WTC11 (cell line): ENCODE measurements around the gene PLCG1. TPM values are rescaled to one million over a fixed set of nuclear protein-coding genes. Genes with fewer than 3 reads are reported as not detected.

ENCODE experiments used
- ATAC-seq: fragments of 200-7000 bp; cut with Tn5 transposase; 2 replicates; pipeline ENCODE4 v1.10.0; 2021; ENCODE audit warnings: mild to moderate bottlenecking, moderate library complexity
- CTCF ChIA-PET: fragments of 300-600 bp; sonication (Branson Sonifier 250); formaldehyde crosslinking; loops from one replicate; lab custom pipeline; 2021; ENCODE audit warnings: antibody characterized with exemption; lab: Charles Lee
- POLR2A ChIA-PET: fragments of 350-600 bp; sonication (Branson Sonifier 250); formaldehyde crosslinking; loops from one replicate; lab custom pipeline; 2021; ENCODE audit warnings: antibody characterized with exemption; lab: Charles Lee
- DNase-seq: peaks from one replicate; pipeline ENCODE4 v3.0.0; 2021; ENCODE audit warnings: low spot score
- H3K27ac Mint-ChIP-seq: 2 replicates; pipeline ENCODE4 v1.8.0; 2021; ENCODE audit warnings: mixed read lengths
- H3K27me3 Mint-ChIP-seq: 2 replicates; pipeline ENCODE4 v1.8.0; 2021; ENCODE audit warnings: low read depth, mild to moderate bottlenecking, moderate library complexity, mixed read lengths
- H3K36me3 Mint-ChIP-seq: 2 replicates; pipeline ENCODE4 v1.8.0; 2021; ENCODE audit warnings: mixed read lengths
- H3K4me1 Mint-ChIP-seq: 2 replicates; pipeline ENCODE4 v1.8.0; 2022; ENCODE audit warnings: mixed read lengths
- H3K4me3 Mint-ChIP-seq: 2 replicates; pipeline ENCODE4 v1.8.0; 2021; ENCODE audit warnings: mild to moderate bottlenecking, moderate library complexity, mixed read lengths
- H3K9me3 Mint-ChIP-seq: 2 replicates; pipeline ENCODE4 v1.8.0; 2021; ENCODE audit warnings: mixed read lengths
- FOXK1 ChIP-seq: sonication (generic); formaldehyde crosslinking; IDR thresholded peaks from 2 replicates; pipeline ENCODE4 v1.8.0; 2022; ENCODE audit warnings: mild to moderate bottlenecking, moderate library complexity, missing genetic modification reagents
- JUN ChIP-seq: sonication (generic); formaldehyde crosslinking; IDR thresholded peaks from 2 replicates; pipeline ENCODE4 v1.8.0; 2023; ENCODE audit warnings: mild to moderate bottlenecking, missing genetic modification reagents
- RELA ChIP-seq: sonication (generic); formaldehyde crosslinking; IDR thresholded peaks from 2 replicates; pipeline ENCODE4 v1.8.1; 2022; ENCODE audit warnings: missing genetic modification reagents, mild to moderate bottlenecking, borderline replicate concordance
- TEAD1 ChIP-seq: sonication (generic); formaldehyde crosslinking; IDR thresholded peaks from 2 replicates; pipeline ENCODE4 v1.8.0; 2022; ENCODE audit warnings: mild to moderate bottlenecking, missing genetic modification reagents
- ZNF219 ChIP-seq: sonication (generic); formaldehyde crosslinking; IDR thresholded peaks from 2 replicates; pipeline ENCODE4 v1.8.0; 2023; ENCODE audit warnings: missing genetic modification reagents, mild to moderate bottlenecking, borderline replicate concordance
- ZNF671 ChIP-seq: fragments of 250-450 bp; sonication (Bioruptor Pico); IDR thresholded peaks from 2 replicates; pipeline ENCODE4 v1.8.0; 2021; ENCODE audit warnings: mild to moderate bottlenecking
- total RNA-seq: library from RNA; stranded (reverse); gene quantifications from 3 replicates; pipeline ENCODE4 v1.2.3, GENCODE V29; 2021
- TF ChIP-seq, protein P1 (sequence below): sonication (generic); formaldehyde crosslinking; IDR thresholded peaks from 2 replicates; pipeline ENCODE4 v1.8.1; 2023; ENCODE audit warnings: mild to moderate bottlenecking, missing genetic modification reagents, moderate library complexity
- TF ChIP-seq, protein P2 (sequence below): fragments of 250-450 bp; sonication (Bioruptor Pico); IDR thresholded peaks from 2 replicates; pipeline ENCODE4 v1.9.0; 2021; ENCODE audit warnings: mild to moderate bottlenecking, borderline replicate concordance
- TF ChIP-seq, protein P3 (sequence below): sonication (generic); formaldehyde crosslinking; IDR thresholded peaks from 2 replicates; pipeline ENCODE4 v1.8.0; 2023; ENCODE audit warnings: missing genetic modification reagents, mild to moderate bottlenecking, borderline replicate concordance
- TF ChIP-seq, protein P4 (sequence below): sonication (generic); formaldehyde crosslinking; conservative IDR thresholded peaks from 2 replicates; pipeline ENCODE4 v1.8.1; 2023; ENCODE audit warnings: mild to moderate bottlenecking, low read depth, missing genetic modification reagents, moderate library complexity
- TF ChIP-seq, protein P5 (sequence below): sonication (generic); formaldehyde crosslinking; IDR thresholded peaks from 2 replicates; pipeline ENCODE4 v1.8.0; 2022; ENCODE audit warnings: mild to moderate bottlenecking, missing genetic modification reagents
- TF ChIP-seq, protein P6 (sequence below): sonication (generic); formaldehyde crosslinking; IDR thresholded peaks from 2 replicates; pipeline ENCODE4 v1.8.1; 2022; ENCODE audit warnings: low read depth, mild to moderate bottlenecking, moderate library complexity, missing genetic modification reagents, borderline replicate concordance

The PLCG1 gene
- total RNA-seq, 1 experiment from 2014 or later: 201 TPM

DNA sequence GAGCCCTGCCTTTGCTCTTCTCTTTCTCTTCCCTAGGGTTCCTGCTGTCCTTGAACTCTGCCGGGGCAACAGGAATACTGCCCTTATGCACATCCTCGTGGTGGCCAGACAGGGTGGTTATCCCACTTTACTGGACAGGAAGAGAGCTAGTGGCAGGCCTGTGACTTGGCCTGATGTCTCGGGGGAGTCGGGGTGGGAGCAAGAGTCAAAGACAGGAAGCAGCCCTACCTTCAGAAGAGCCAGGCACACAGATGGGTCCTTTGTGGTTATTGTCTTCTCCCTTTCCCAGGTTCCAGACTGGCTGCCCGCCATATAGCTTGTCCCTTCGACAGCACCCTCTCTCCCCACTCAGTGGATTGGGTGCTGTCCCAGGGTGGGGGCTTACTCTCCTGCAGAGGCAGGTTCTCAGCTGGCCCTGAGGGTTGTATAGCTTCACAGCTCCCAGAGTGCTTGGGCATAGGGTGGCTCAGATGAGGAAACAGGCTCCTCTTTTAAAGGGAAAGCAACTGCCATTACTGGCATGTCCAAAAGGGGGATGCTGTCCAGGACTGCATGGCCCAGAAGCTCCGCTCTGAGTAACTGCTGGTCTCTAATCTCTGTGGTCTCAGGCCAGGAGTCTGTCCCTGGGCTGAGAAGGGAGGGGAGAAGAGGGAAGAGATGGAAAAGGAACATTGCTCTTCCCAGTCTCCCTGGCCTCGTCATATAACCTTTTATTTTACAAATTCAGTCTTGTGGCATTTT, 17.3 kb downstream of the PLCG1 start:
- H3K9me3 Mint-ChIP-seq: no peaks in the 10 kb centered on the region
- DNase-seq: no peak
- POLR2A ChIA-PET: no interaction called here
- peak overlapping the region; percentile 81 for H3K27ac Mint-ChIP-seq
- H3K4me3 Mint-ChIP-seq: no peak overlapping the region
- CTCF ChIA-PET: interaction anchor here (1.0 to 2.4 kb wide), 4 partner anchors 18 to 186 kb away, joined by 3 to 20 read pairs (median 8); partner anchors contain the start of gene LPIN3
- H3K36me3 Mint-ChIP-seq: peaks cover 5% of the 10 kb centered on the region
- no peak for ATAC-seq
- no peaks in the 10 kb centered on the region for H3K27me3 Mint-ChIP-seq
- TF ChIP-seq JUN (CRISPR knock-in tag) (no peak), ZNF671 (CRISPR knock-in tag) (no peak), RELA (CRISPR knock-in tag) (no peak), FOXK1 (CRISPR knock-in tag) (no peak), ZNF219 (no peak), TEAD1 (no peak)
- TF ChIP-seq, protein P1, sequence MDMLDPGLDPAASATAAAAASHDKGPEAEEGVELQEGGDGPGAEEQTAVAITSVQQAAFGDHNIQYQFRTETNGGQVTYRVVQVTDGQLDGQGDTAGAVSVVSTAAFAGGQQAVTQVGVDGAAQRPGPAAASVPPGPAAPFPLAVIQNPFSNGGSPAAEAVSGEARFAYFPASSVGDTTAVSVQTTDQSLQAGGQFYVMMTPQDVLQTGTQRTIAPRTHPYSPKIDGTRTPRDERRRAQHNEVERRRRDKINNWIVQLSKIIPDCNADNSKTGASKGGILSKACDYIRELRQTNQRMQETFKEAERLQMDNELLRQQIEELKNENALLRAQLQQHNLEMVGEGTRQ (CRISPR knock-in tag): no peak
- TF ChIP-seq, protein P2, sequence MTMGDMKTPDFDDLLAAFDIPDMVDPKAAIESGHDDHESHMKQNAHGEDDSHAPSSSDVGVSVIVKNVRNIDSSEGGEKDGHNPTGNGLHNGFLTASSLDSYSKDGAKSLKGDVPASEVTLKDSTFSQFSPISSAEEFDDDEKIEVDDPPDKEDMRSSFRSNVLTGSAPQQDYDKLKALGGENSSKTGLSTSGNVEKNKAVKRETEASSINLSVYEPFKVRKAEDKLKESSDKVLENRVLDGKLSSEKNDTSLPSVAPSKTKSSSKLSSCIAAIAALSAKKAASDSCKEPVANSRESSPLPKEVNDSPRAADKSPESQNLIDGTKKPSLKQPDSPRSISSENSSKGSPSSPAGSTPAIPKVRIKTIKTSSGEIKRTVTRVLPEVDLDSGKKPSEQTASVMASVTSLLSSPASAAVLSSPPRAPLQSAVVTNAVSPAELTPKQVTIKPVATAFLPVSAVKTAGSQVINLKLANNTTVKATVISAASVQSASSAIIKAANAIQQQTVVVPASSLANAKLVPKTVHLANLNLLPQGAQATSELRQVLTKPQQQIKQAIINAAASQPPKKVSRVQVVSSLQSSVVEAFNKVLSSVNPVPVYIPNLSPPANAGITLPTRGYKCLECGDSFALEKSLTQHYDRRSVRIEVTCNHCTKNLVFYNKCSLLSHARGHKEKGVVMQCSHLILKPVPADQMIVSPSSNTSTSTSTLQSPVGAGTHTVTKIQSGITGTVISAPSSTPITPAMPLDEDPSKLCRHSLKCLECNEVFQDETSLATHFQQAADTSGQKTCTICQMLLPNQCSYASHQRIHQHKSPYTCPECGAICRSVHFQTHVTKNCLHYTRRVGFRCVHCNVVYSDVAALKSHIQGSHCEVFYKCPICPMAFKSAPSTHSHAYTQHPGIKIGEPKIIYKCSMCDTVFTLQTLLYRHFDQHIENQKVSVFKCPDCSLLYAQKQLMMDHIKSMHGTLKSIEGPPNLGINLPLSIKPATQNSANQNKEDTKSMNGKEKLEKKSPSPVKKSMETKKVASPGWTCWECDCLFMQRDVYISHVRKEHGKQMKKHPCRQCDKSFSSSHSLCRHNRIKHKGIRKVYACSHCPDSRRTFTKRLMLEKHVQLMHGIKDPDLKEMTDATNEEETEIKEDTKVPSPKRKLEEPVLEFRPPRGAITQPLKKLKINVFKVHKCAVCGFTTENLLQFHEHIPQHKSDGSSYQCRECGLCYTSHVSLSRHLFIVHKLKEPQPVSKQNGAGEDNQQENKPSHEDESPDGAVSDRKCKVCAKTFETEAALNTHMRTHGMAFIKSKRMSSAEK (CRISPR knock-in tag): no peak
- TF ChIP-seq, protein P3, sequence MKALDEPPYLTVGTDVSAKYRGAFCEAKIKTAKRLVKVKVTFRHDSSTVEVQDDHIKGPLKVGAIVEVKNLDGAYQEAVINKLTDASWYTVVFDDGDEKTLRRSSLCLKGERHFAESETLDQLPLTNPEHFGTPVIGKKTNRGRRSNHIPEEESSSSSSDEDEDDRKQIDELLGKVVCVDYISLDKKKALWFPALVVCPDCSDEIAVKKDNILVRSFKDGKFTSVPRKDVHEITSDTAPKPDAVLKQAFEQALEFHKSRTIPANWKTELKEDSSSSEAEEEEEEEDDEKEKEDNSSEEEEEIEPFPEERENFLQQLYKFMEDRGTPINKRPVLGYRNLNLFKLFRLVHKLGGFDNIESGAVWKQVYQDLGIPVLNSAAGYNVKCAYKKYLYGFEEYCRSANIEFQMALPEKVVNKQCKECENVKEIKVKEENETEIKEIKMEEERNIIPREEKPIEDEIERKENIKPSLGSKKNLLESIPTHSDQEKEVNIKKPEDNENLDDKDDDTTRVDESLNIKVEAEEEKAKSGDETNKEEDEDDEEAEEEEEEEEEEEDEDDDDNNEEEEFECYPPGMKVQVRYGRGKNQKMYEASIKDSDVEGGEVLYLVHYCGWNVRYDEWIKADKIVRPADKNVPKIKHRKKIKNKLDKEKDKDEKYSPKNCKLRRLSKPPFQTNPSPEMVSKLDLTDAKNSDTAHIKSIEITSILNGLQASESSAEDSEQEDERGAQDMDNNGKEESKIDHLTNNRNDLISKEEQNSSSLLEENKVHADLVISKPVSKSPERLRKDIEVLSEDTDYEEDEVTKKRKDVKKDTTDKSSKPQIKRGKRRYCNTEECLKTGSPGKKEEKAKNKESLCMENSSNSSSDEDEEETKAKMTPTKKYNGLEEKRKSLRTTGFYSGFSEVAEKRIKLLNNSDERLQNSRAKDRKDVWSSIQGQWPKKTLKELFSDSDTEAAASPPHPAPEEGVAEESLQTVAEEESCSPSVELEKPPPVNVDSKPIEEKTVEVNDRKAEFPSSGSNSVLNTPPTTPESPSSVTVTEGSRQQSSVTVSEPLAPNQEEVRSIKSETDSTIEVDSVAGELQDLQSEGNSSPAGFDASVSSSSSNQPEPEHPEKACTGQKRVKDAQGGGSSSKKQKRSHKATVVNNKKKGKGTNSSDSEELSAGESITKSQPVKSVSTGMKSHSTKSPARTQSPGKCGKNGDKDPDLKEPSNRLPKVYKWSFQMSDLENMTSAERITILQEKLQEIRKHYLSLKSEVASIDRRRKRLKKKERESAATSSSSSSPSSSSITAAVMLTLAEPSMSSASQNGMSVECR (CRISPR knock-in tag): no peak
- TF ChIP-seq, protein P4, sequence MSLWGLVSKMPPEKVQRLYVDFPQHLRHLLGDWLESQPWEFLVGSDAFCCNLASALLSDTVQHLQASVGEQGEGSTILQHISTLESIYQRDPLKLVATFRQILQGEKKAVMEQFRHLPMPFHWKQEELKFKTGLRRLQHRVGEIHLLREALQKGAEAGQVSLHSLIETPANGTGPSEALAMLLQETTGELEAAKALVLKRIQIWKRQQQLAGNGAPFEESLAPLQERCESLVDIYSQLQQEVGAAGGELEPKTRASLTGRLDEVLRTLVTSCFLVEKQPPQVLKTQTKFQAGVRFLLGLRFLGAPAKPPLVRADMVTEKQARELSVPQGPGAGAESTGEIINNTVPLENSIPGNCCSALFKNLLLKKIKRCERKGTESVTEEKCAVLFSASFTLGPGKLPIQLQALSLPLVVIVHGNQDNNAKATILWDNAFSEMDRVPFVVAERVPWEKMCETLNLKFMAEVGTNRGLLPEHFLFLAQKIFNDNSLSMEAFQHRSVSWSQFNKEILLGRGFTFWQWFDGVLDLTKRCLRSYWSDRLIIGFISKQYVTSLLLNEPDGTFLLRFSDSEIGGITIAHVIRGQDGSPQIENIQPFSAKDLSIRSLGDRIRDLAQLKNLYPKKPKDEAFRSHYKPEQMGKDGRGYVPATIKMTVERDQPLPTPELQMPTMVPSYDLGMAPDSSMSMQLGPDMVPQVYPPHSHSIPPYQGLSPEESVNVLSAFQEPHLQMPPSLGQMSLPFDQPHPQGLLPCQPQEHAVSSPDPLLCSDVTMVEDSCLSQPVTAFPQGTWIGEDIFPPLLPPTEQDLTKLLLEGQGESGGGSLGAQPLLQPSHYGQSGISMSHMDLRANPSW (CRISPR knock-in tag): no peak
- TF ChIP-seq, protein P5, sequence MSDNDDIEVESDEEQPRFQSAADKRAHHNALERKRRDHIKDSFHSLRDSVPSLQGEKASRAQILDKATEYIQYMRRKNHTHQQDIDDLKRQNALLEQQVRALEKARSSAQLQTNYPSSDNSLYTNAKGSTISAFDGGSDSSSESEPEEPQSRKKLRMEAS (CRISPR knock-in tag): no peak
- TF ChIP-seq, protein P6, sequence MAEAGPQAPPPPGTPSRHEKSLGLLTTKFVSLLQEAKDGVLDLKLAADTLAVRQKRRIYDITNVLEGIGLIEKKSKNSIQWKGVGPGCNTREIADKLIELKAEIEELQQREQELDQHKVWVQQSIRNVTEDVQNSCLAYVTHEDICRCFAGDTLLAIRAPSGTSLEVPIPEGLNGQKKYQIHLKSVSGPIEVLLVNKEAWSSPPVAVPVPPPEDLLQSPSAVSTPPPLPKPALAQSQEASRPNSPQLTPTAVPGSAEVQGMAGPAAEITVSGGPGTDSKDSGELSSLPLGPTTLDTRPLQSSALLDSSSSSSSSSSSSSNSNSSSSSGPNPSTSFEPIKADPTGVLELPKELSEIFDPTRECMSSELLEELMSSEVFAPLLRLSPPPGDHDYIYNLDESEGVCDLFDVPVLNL (CRISPR knock-in tag): no peak
- H3K4me1 Mint-ChIP-seq: peaks cover 58% of the 10 kb centered on the region
